Heart left ventricle (tissue), 13 donors: ENCODE data around the gene EPHB1.

ENCODE experiments used
- POLR2A ChIP-seq, 2 donors: fragments of 450-650 bp; IDR thresholded peaks; one replicate each; pipeline ENCODE4 v1.6.1; 2017; ENCODE audit warnings: antibody characterized with exemption in 2 of 2, mild to moderate bottlenecking in 2 of 2, moderate library complexity in 2 of 2
- TF ChIP-seq, protein P1 (sequence below), 12 donors: fragments of 200-600 bp; sonication (generic) in 4 of 12; IDR thresholded peaks; one replicate each; pipeline versions ENCODE4 v1.5.0 to v1.8.0; 2018 to 2022; ENCODE audit warnings: antibody characterized with exemption in 12 of 12, mild to moderate bottlenecking in 5 of 12
- donor health status: ischemic (EF 13 %, LVEDD 7.1; RV severe dilation, severe dysfunction).
- donor health status: DM: no; HTN: yes; CAD: no.
- donor health status: DM: no; HTN: no; CAD: no.
- donor health status: ischemic (EF 25% LVEDD 6.9; RV normal size, moderate dysfunction).
- donor health status: ischemic (EF 25% LVEDD 5.7; RV mildly dilated, moderate dysfunction).
- donor health status: ischemic (EF 35%, LVEDD 5.7; RV mildly dilated, moderate dysfunction).
- donor health status: nonischemic (EF 11% LVEDD 7.7; RV severe dilation, severe dysfunction).
- donor health status: DM: yes; HTN: yes; CAD: no.
- donor health status: PGD.
- donor health status: ischemic (EF 29% LVEDD 5.4; RV normal size, mild dysfunction).
- donor health status: nonischemic (EF 23%, LVEDD 6.1; RV moderate dilation, normal function).

DNA sequence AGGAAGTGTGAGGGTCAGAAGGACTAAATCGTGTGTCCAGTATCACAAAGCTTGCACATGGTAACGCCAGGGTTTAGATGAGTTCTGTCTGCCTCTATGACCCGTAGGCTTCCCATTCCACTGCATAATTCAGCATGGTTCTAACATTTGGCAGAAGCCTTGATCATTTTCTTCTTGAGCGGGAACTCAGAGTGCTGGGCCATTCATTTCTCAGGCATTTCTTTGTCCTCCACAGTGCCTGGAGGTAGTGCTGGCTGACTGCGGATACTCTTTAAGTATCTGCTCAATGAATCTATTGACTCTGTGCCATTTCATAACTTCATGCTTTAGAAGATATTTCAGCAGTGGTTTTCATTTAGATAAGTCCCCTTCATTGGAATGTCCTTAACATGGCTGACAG lies 370.2 kb downstream of the EPHB1 start:
- TF ChIP-seq, protein P1, sequence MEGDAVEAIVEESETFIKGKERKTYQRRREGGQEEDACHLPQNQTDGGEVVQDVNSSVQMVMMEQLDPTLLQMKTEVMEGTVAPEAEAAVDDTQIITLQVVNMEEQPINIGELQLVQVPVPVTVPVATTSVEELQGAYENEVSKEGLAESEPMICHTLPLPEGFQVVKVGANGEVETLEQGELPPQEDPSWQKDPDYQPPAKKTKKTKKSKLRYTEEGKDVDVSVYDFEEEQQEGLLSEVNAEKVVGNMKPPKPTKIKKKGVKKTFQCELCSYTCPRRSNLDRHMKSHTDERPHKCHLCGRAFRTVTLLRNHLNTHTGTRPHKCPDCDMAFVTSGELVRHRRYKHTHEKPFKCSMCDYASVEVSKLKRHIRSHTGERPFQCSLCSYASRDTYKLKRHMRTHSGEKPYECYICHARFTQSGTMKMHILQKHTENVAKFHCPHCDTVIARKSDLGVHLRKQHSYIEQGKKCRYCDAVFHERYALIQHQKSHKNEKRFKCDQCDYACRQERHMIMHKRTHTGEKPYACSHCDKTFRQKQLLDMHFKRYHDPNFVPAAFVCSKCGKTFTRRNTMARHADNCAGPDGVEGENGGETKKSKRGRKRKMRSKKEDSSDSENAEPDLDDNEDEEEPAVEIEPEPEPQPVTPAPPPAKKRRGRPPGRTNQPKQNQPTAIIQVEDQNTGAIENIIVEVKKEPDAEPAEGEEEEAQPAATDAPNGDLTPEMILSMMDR (IDR thresholded peaks at IDR 0.05) = no peak
- no peak for TF ChIP-seq POLR2A (IDR thresholded peaks at IDR 0.05)
